Ishikawa (cell line): ENCODE data around the gene MID1.

ENCODE experiments used
- CEBPB ChIP-seq: IDR thresholded peaks from 2 replicates; pipeline ENCODE4 v1.6.1; 2012
- CREB1 ChIP-seq: IDR thresholded peaks from 2 replicates; pipeline ENCODE4 v1.6.1; 2012; ENCODE audit warnings: low read depth
- EGR1 ChIP-seq: IDR thresholded peaks from 2 replicates; pipeline ENCODE4 v1.6.1; 2012
- EP300 ChIP-seq: IDR thresholded peaks from 2 replicates; pipeline ENCODE4 v1.6.1; 2012; ENCODE audit warnings: borderline replicate concordance
- FOXM1 ChIP-seq: IDR thresholded peaks from 2 replicates; pipeline ENCODE4 v1.6.1; 2012; ENCODE audit warnings: low read depth, borderline replicate concordance
- NFIC ChIP-seq: IDR thresholded peaks from 2 replicates; pipeline ENCODE4 v1.6.1; 2012
- RAD21 ChIP-seq: IDR thresholded peaks from 2 replicates; pipeline ENCODE4 v1.6.1; 2012; ENCODE audit warnings: low read depth
- TAF1 ChIP-seq: IDR thresholded peaks from 2 replicates; pipeline ENCODE4 v1.6.1; 2012; ENCODE audit warnings: low read depth, mild to moderate bottlenecking
- TCF12 ChIP-seq: IDR thresholded peaks from 2 replicates; pipeline ENCODE4 v1.6.1; 2012; ENCODE audit warnings: low read depth
- TEAD4 ChIP-seq: IDR thresholded peaks from 2 replicates; pipeline ENCODE4 v1.6.1; 2012
- YY1 ChIP-seq: IDR thresholded peaks from 2 replicates; pipeline ENCODE4 v1.6.1; 2012; ENCODE audit warnings: low read depth
- ZBTB7A ChIP-seq: IDR thresholded peaks from 2 replicates; pipeline ENCODE4 v1.6.1; 2012; ENCODE audit warnings: low read depth
- TF ChIP-seq, protein P1 (sequence below): IDR thresholded peaks from 2 replicates; pipeline ENCODE4 v1.6.1; 2012
- TF ChIP-seq, protein P2 (sequence below): IDR thresholded peaks from 2 replicates; pipeline ENCODE4 v1.6.1; 2012; ENCODE audit warnings: low read depth, mild to moderate bottlenecking
- TF ChIP-seq, protein P3 (sequence below): IDR thresholded peaks from 2 replicates; pipeline ENCODE4 v1.6.1; 2012

MID1 gene

DNA sequence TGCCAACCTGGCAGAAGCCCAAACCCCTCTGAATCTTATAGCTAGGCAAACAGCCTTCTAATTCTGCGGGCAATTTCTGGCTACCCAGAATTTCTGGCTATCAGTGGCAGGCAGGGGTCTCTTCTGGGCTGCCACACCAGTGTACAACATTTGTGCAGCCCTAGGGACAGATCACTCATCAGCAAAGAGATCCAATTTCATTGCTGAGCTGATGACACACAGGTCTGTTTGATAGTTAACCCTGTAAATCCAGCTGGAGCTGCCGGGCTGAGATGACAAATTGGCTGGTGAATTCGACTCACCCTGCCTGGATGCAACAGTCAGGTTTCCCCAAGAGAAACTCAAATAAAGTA, 2.4 kb downstream of the MID1 start:
- TF ChIP-seq EP300 (no peak), NFIC (no peak; the same call in 1 of the 2 replicates), TEAD4 (no peak), TAF1 (no peak), YY1 (no peak), FOXM1 (no peak), ZBTB7A (no peak), TCF12 (no peak), RAD21 (no peak), CEBPB (no peak), EGR1 (no peak), CREB1 (no peak)
- TF ChIP-seq, protein P1, sequence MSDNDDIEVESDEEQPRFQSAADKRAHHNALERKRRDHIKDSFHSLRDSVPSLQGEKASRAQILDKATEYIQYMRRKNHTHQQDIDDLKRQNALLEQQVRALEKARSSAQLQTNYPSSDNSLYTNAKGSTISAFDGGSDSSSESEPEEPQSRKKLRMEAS: no peak
- TF ChIP-seq, protein P2, sequence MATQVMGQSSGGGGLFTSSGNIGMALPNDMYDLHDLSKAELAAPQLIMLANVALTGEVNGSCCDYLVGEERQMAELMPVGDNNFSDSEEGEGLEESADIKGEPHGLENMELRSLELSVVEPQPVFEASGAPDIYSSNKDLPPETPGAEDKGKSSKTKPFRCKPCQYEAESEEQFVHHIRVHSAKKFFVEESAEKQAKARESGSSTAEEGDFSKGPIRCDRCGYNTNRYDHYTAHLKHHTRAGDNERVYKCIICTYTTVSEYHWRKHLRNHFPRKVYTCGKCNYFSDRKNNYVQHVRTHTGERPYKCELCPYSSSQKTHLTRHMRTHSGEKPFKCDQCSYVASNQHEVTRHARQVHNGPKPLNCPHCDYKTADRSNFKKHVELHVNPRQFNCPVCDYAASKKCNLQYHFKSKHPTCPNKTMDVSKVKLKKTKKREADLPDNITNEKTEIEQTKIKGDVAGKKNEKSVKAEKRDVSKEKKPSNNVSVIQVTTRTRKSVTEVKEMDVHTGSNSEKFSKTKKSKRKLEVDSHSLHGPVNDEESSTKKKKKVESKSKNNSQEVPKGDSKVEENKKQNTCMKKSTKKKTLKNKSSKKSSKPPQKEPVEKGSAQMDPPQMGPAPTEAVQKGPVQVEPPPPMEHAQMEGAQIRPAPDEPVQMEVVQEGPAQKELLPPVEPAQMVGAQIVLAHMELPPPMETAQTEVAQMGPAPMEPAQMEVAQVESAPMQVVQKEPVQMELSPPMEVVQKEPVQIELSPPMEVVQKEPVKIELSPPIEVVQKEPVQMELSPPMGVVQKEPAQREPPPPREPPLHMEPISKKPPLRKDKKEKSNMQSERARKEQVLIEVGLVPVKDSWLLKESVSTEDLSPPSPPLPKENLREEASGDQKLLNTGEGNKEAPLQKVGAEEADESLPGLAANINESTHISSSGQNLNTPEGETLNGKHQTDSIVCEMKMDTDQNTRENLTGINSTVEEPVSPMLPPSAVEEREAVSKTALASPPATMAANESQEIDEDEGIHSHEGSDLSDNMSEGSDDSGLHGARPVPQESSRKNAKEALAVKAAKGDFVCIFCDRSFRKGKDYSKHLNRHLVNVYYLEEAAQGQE: no peak
- TF ChIP-seq, protein P3, sequence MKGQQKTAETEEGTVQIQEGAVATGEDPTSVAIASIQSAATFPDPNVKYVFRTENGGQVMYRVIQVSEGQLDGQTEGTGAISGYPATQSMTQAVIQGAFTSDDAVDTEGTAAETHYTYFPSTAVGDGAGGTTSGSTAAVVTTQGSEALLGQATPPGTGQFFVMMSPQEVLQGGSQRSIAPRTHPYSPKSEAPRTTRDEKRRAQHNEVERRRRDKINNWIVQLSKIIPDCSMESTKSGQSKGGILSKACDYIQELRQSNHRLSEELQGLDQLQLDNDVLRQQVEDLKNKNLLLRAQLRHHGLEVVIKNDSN: no peak

DNA sequence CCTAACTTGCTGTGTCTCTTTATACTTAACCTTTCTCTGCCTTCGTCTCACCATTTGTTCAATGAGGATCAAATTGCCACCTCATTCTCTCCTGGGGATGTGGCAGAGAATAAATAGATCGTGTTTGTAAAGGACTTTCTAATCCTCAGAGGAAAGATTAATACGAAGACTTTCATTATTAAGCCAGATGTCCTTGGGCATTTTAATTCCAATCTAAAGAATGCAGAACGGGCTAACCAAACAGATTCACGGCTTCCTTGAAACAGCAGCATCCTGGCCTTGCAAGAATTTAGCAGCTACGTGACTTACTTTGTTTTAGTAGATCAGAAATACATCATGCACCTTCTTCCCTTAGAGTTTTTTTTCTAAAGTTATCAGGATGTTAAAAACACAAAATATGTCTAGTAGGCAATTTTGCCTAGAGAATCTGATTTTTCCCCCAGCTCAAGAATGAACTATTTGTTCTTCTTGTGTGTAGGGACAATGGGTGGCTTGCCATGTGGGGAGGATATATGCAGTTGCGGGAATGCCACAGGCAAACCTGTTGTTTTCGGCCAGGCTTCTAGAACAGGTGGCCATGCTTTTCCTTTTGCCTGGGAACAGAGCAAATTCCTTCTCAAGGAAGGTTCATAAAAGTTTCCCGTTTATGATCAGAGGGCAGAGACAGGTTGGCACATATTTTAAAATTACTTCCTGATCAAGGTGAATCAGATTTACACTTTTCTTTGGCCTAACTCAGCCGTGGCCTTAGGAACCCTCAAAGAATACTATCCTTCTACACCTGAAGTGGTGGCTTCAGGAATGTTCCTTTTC, 3.0 kb downstream of the MID1 start:
- TF ChIP-seq NFIC (0 out of 2 replicates have a peak, but pooled peaks have one; percentile 22), RAD21 (no peak)

DNA sequence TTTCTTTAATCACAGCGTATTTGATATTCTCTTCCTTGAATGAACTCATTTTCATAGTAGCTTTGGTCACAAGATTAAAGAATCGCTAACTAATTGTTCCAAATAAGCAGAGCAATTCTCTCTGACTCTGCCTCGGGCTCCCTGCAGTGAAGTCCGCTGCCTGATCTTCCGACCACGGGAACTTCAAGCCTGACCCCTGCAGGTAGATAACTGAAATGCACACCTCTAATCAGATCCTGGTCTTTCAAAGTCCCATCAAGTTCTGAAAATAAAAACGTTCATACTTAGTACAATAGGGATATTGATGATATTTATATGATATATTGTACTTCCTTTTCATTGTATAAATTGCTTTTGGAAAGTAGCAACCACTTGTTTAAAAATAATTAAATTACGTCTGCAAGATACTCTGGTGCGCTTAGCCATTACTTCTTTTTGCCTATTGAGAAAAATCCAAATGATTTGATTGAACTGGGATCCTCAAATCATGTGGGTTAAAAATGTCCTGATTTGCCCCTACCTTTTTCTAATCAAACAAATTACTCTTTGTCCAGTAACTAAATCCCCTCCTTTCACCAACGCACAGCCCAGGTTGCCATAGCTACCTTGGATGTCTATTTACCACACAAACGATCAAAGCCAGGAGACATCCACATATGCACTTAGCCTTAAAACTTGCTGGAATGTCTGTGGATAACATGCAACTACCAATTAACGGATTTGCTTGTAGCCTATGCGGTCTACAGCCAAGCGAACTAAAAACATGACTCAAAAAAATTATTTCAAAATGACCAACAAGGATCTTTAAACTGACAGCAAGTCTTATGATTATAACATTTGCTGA, 4.2 kb downstream of the MID1 start:
- TF ChIP-seq, protein P3: no peak
- no peak for TF ChIP-seq CEBPB
- no peak for TF ChIP-seq ZBTB7A
- no peak for TF ChIP-seq YY1
- TF ChIP-seq CREB1: no peak
- peak; percentile 56 for TF ChIP-seq RAD21
- no peak for TF ChIP-seq EGR1
- TF ChIP-seq, protein P2: no peak

DNA sequence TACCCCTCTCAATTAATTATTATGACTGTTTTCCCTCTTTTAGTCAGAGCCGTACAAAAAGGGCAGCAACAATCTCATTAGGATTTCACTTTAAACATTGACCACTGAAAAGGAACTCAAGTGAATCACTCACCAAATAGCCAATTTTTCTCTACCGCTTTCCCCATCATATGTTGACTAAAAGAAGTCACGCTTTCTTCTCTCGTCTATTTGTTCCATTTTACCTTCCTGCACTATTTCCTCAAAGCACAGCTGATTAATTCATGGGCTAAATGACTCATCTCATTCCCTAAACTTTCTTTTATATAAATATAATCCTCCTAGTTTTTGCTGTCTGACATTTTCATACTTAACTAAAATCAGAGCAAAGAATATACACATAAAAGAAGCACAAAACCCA, 8.2 kb downstream of the MID1 start:
- TF ChIP-seq TAF1 (no peak), EP300 (no peak), CREB1 (no peak), YY1 (no peak), TEAD4 (no peak), NFIC (no peak), ZBTB7A (no peak), TCF12 (no peak), FOXM1 (no peak)
- TF ChIP-seq, protein P2: no peak
- TF ChIP-seq, protein P1: no peak
- TF ChIP-seq, protein P3: no peak
